H1 (cell line): ENCODE data around the gene CDYL2. TPM values are rescaled to one million over a fixed set of nuclear protein-coding genes. Genes with fewer than 3 reads are reported as not detected.

Experiments used
- CTCF ChIA-PET: fragments of 300-600 bp; sonication (Branson Sonifier 250); formaldehyde crosslinking; loops from one replicate; lab custom pipeline; 2021; ENCODE audit not compliant: partially characterized antibody; lab: Charles Lee
- POLR2A ChIA-PET: fragments of 300-600 bp; sonication (Branson Sonifier 250); formaldehyde crosslinking; loops from one replicate; lab custom pipeline; 2021; ENCODE audit warnings: inconsistent platforms; ENCODE audit not compliant: partially characterized antibody; lab: Charles Lee
- DNase-seq, 2 experiments: peaks; one replicate each; pipeline versions ENCODE4 v3.0.0 to v3.0.0-alpha.2; 2010 to 2022; ENCODE audit warnings: low spot score in 2 of 2, low read depth in 1 of 2, mixed read lengths in 1 of 2
- FAIRE-seq: peaks from 2 replicates; lab custom pipeline; 2011; peaks lifted over from hg19 to GRCh38; lab: Jason Lieb, UNC
- H2AFZ ChIP-seq: 2 replicates; pipeline ENCODE4 v1.8.1; 2012; ENCODE audit warnings: low read length, inconsistent platforms
- H2AK5ac ChIP-seq: 2 replicates; pipeline ENCODE4 v1.6.1; 2013; ENCODE audit warnings: low read depth, low read length
- H2BK120ac ChIP-seq: replicated peaks from 2 replicates; pipeline ENCODE3; 2013; ENCODE audit warnings: low read depth, low read length, inconsistent platforms
- H2BK12ac ChIP-seq: 2 replicates; pipeline ENCODE4 v1.6.1; 2013; ENCODE audit warnings: low read depth, low read length
- H2BK15ac ChIP-seq: 2 replicates; pipeline ENCODE4 v1.6.1; 2013; ENCODE audit warnings: low read length
- H2BK20ac ChIP-seq: 2 replicates; pipeline ENCODE4 v1.6.1; 2013; ENCODE audit warnings: low read length
- H2BK5ac ChIP-seq: 2 replicates; pipeline ENCODE4 v1.6.1; 2013; ENCODE audit warnings: low read depth, low read length
- H3K14ac ChIP-seq: 2 replicates; pipeline ENCODE4 v1.6.1; 2013; ENCODE audit warnings: inconsistent platforms; ENCODE audit not compliant: insufficient read length
- H3K18ac ChIP-seq: 2 replicates; pipeline ENCODE4 v1.6.1; 2013; ENCODE audit warnings: low read length; ENCODE audit errors: extremely low read depth
- H3K23ac ChIP-seq: 2 replicates; pipeline ENCODE4 v1.6.1; 2013; ENCODE audit warnings: inconsistent platforms; ENCODE audit not compliant: insufficient read length
- H3K23me2 ChIP-seq: 2 replicates; pipeline ENCODE4 v1.6.1; 2013; ENCODE audit warnings: low read depth, low read length
- H3K27ac ChIP-seq: 2 replicates; pipeline ENCODE4 v1.6.1; 2011; ENCODE audit warnings: low read depth, low read length, inconsistent platforms
- H3K27me3 ChIP-seq, 4 experiments: replicated peaks in 1 of 4; 1 replicate in 1 of 4; 2 replicates in 3 of 4; pipeline versions ENCODE4 v1.6.1 to v1.8.1; 2011 to 2013; ENCODE audit warnings: low read length in 3 of 4, mild to moderate bottlenecking in 3 of 4, inconsistent platforms in 2 of 4, mixed read lengths in 2 of 4, moderate library complexity in 1 of 4; ENCODE audit not compliant: control insufficient read depth in 3 of 4, insufficient read depth in 3 of 4; ENCODE audit errors: extremely low read depth in 1 of 4
- H3K36me3 ChIP-seq, 4 experiments: 2 replicates each; pipeline versions ENCODE4 v1.6.1 to v1.8.1; 2011 to 2013; ENCODE audit warnings: mild to moderate bottlenecking in 4 of 4, low read length in 3 of 4, moderate library complexity in 2 of 4, control low read depth in 1 of 4, inconsistent platforms in 1 of 4; ENCODE audit not compliant: insufficient read depth in 4 of 4, control insufficient read depth in 2 of 4
- H3K4ac ChIP-seq: replicated peaks from 2 replicates; pipeline ENCODE3; 2013; ENCODE audit warnings: low read length, low read depth, mixed read lengths, inconsistent platforms; ENCODE audit not compliant: insufficient read length
- H3K4me1 ChIP-seq, 4 experiments: replicated peaks in 1 of 4; 1 replicate in 1 of 4; 2 replicates in 3 of 4; pipeline versions ENCODE4 v1.6.1 to v1.8.1; 2011 to 2013; ENCODE audit warnings: low read length in 3 of 4, inconsistent platforms in 2 of 4, mixed read lengths in 1 of 4; ENCODE audit not compliant: insufficient read depth in 4 of 4, control insufficient read depth in 3 of 4
- H3K4me2 ChIP-seq, 2 experiments: 2 replicates each; pipeline versions ENCODE4 v1.6.1 to v1.8.1; 2011 to 2013; ENCODE audit warnings: low read depth in 2 of 2, low read length in 2 of 2, control low read depth in 1 of 2, inconsistent platforms in 1 of 2, mild to moderate bottlenecking in 1 of 2; ENCODE audit not compliant: insufficient read depth in 1 of 2
- H3K4me3 ChIP-seq, 4 experiments: fragments of 200-600, 300-600 bp in 1 of 4; sonication (generic), shearing (Covaris generic), sonication (Bioruptor Twin) in 1 of 4; 2 replicates each; pipeline versions ENCODE4 v1.5.1 to v1.8.1; 2011 to 2016; ENCODE audit warnings: low read length in 4 of 4, low read depth in 3 of 4, control low read depth in 2 of 4, inconsistent platforms in 2 of 4, mild to moderate bottlenecking in 2 of 4, mixed read lengths in 1 of 4, moderate library complexity in 1 of 4; ENCODE audit not compliant: insufficient read depth in 2 of 4; ENCODE audit errors: extremely low read depth in 1 of 4
- H3K56ac ChIP-seq: replicated peaks from 2 replicates; pipeline ENCODE3; 2013; ENCODE audit warnings: low read depth, mild to moderate bottlenecking, mixed read lengths, low read length, inconsistent platforms; ENCODE audit not compliant: insufficient read length
- H3K79me1 ChIP-seq: 2 replicates; pipeline ENCODE4 v1.6.1; 2013; ENCODE audit warnings: low read depth, low read length, control low read depth
- H3K79me2 ChIP-seq, 2 experiments: 2 replicates each; pipeline versions ENCODE4 v1.6.1 to v1.8.1; 2012 to 2013; ENCODE audit warnings: low read length in 2 of 2, mild to moderate bottlenecking in 2 of 2, inconsistent platforms in 1 of 2; ENCODE audit not compliant: insufficient read depth in 2 of 2, control insufficient read depth in 1 of 2
- H3K9ac ChIP-seq, 4 experiments: replicated peaks in 1 of 4; 1 replicate in 1 of 4; 2 replicates in 3 of 4; pipeline versions ENCODE4 v1.6.1 to v1.8.1; 2011 to 2013; ENCODE audit warnings: low read depth in 3 of 4, low read length in 3 of 4, control low read depth in 2 of 4, mild to moderate bottlenecking in 2 of 4, moderate library complexity in 2 of 4, inconsistent platforms in 1 of 4; ENCODE audit errors: extremely low read depth in 1 of 4
- H3K9me3 ChIP-seq, 2 experiments: 2 replicates each; pipeline versions ENCODE4 v1.6.1 to v1.8.1; 2012 to 2013; ENCODE audit warnings: mild to moderate bottlenecking in 2 of 2, moderate library complexity in 2 of 2, control low read depth in 1 of 2, inconsistent platforms in 1 of 2, low read depth in 1 of 2, low read length in 1 of 2, mixed read lengths in 1 of 2; ENCODE audit not compliant: insufficient read depth in 2 of 2
- H4K20me1 ChIP-seq, 2 experiments: replicated peaks in 1 of 2; 2 replicates each; pipeline versions ENCODE3 to v1.8.1; 2011 to 2013; ENCODE audit warnings: inconsistent platforms in 2 of 2, low read length in 2 of 2, mild to moderate bottlenecking in 1 of 2; ENCODE audit not compliant: insufficient read depth in 2 of 2, control insufficient read depth in 1 of 2
- H4K5ac ChIP-seq: 2 replicates; pipeline ENCODE4 v1.6.1; 2013; ENCODE audit warnings: low read length, low read depth, mixed read lengths, inconsistent platforms; ENCODE audit not compliant: insufficient read length
- H4K8ac ChIP-seq: 2 replicates; pipeline ENCODE4 v1.8.0; 2013; ENCODE audit warnings: mild to moderate bottlenecking, moderate library complexity, low read length, inconsistent platforms; ENCODE audit not compliant: insufficient read depth; ENCODE audit errors: extremely low read depth
- H4K91ac ChIP-seq: replicated peaks from 2 replicates; pipeline ENCODE3; 2013; ENCODE audit warnings: low read length, mixed read lengths, inconsistent platforms; ENCODE audit not compliant: insufficient read length
- CTBP2 ChIP-seq: IDR thresholded peaks from 2 replicates; pipeline ENCODE4 v1.7.0; 2011; ENCODE audit warnings: borderline replicate concordance, mild to moderate bottlenecking, moderate library complexity, mixed read lengths, low read length; ENCODE audit not compliant: insufficient read depth, insufficient read length
- EZH2 ChIP-seq: fragments of 200-600 bp; sonication (generic); IDR thresholded peaks from 2 replicates; pipeline ENCODE4 v1.7.1; 2012; ENCODE audit warnings: low read depth, mild to moderate bottlenecking, moderate library complexity, low read length, inconsistent platforms; ENCODE audit not compliant: severe bottlenecking
- GABPA ChIP-seq: IDR thresholded peaks from 2 replicates; pipeline ENCODE4 v1.6.1; 2011; ENCODE audit warnings: mild to moderate bottlenecking, low read length, moderate library complexity, borderline replicate concordance; ENCODE audit not compliant: insufficient read depth
- HDAC6 ChIP-seq: IDR thresholded peaks from one replicate; pipeline ENCODE4 v1.7.1; 2012; ENCODE audit warnings: low read depth, mild to moderate bottlenecking, inconsistent platforms, low read length, moderate library complexity
- MAFK ChIP-seq: IDR thresholded peaks from 2 replicates; pipeline ENCODE4 v1.6.1; 2012; ENCODE audit warnings: low read depth, mild to moderate bottlenecking, improper control_type of control experiment, low read length
- RAD21 ChIP-seq, 2 experiments: IDR thresholded peaks in 1 of 2; conservative IDR thresholded peaks in 1 of 2; 2 replicates each; pipeline ENCODE4 v1.6.1; 2011; ENCODE audit warnings: low read depth in 2 of 2, low read length in 2 of 2, improper control_type of control experiment in 1 of 2, inconsistent platforms in 1 of 2, mild to moderate bottlenecking in 1 of 2, moderate library complexity in 1 of 2
- SIRT6 ChIP-seq: IDR thresholded peaks from one replicate; pipeline ENCODE4 v1.7.1; 2012; ENCODE audit warnings: low read length, inconsistent platforms
- SRF ChIP-seq: IDR thresholded peaks from 2 replicates; pipeline ENCODE4 v1.6.1; 2011; ENCODE audit warnings: mild to moderate bottlenecking, low read depth, low read length, moderate library complexity
- SUZ12 ChIP-seq: fragments of 200-600 bp; sonication (generic); IDR thresholded peaks from 2 replicates; pipeline ENCODE4 v1.6.1; 2012; ENCODE audit warnings: mild to moderate bottlenecking, inconsistent platforms, low read length, moderate library complexity, mixed read lengths
- TAF1 ChIP-seq: IDR thresholded peaks from 2 replicates; pipeline ENCODE4 v1.6.1; 2011; ENCODE audit warnings: mild to moderate bottlenecking, low read depth, low read length
- TCF12 ChIP-seq: IDR thresholded peaks from 2 replicates; pipeline ENCODE4 v1.6.1; 2011; ENCODE audit warnings: low read depth, mild to moderate bottlenecking, low read length
- ZNF274 ChIP-seq: IDR thresholded peaks from 2 replicates; pipeline ENCODE4 v1.7.0; 2012; ENCODE audit warnings: low read length, borderline replicate concordance; ENCODE audit errors: extremely low read depth
- WGBS, 2 experiments: shearing (Covaris generic) in 1 of 2; methylation state at CpG; one replicate each; pipeline versions ENCODE4 v1.1.6 to v1.1.7; 2013 to 2015; ENCODE audit warnings: low lambda C conversion rate in 2 of 2, mixed read lengths in 2 of 2, inconsistent platforms in 1 of 2, low coverage in 1 of 2, missing lambda C conversion rate in 1 of 2; ENCODE audit not compliant: insufficient replicate concordance in 2 of 2, insufficient coverage in 1 of 2, insufficient read length in 1 of 2; ENCODE audit errors: extremely low coverage in 1 of 2, missing lambda C conversion rate in 1 of 2; 5-methylcytosine and 5-hydroxymethylcytosine counted together
- polyA plus RNA-seq, 7 experiments: library from polyadenylated mRNA; depleted of rRNA in 3 of 7; stranded (reverse) in 5 of 7; unstranded in 2 of 7; fragments of >200 nt in 5 of 7; fragments of 200-250 nt in 2 of 7; gene quantifications; 1 replicate in 5 of 7; 2 replicates in 1 of 7; 4 replicates in 1 of 7; pipeline versions ENCODE4 v1.2.1 to v1.2.3, GENCODE V29; 2011 to 2013; ENCODE audit warnings: missing spikeins in 2 of 7, mixed read lengths in 2 of 7
- total RNA-seq: library from RNA; stranded (reverse); fragmentation: NEBNext Ultra II Directional; extraction: Animal tissue kit (Norgen Biotek cat#: 25700); gene quantifications from 2 replicates; pipeline ENCODE4 v1.2.1, GENCODE V29; 2021

Gene CDYL2
- total and polyA plus RNA-seq, 2 of the 8 experiments (the other 6 are each of a cell fraction or from before 2014, with no cell fraction given), result 0.33 to 5.3 TPM

- no peak overlapping the region for H2AK5ac ChIP-seq
- H3K27me3 ChIP-seq, result no peaks in the 10 kb centered on the region
- no peak overlapping the region for H2BK5ac ChIP-seq
- no peak overlapping the region for H2AFZ ChIP-seq
- H3K79me1 ChIP-seq, result no peaks in the 10 kb centered on the region
- no peak overlapping the region for H3K4ac ChIP-seq
- no peak overlapping the region for H3K4me3 ChIP-seq
- no peak for FAIRE-seq
- H3K23ac ChIP-seq, result no peak overlapping the region
- no peak overlapping the region for H3K56ac ChIP-seq
- no peak overlapping the region for H3K18ac ChIP-seq
- no peaks in the 10 kb centered on the region for H3K23me2 ChIP-seq
- no peak for DNase-seq
- CTCF ChIA-PET, result no interaction called here
- no peak overlapping the region for H3K27ac ChIP-seq
- H3K14ac ChIP-seq, result no peak overlapping the region
- peaks cover 19 to 43% of the 10 kb centered on the region in 2 experiments; a peak in 3 of 4 replicates for H3K9me3 ChIP-seq
- H2BK20ac ChIP-seq, result no peak overlapping the region
- WGBS, 2 experiments, result 77% methylated on average over 4 of the region's 4 CpGs; no CpG with 5 or more reads in 1 of the 2 experiments
- H3K79me2 ChIP-seq, result no peaks in the 10 kb centered on the region
- H3K9ac ChIP-seq, result no peak overlapping the region
- H4K91ac ChIP-seq, result no peak overlapping the region
- H3K4me1 ChIP-seq, result no peaks in the 10 kb centered on the region
- H2BK12ac ChIP-seq, result no peak overlapping the region
- H4K8ac ChIP-seq, result no peak overlapping the region
- no peak overlapping the region for H3K4me2 ChIP-seq
- POLR2A ChIA-PET, result no interaction called here
- no peak overlapping the region for H4K5ac ChIP-seq
- H2BK15ac ChIP-seq, result no peak overlapping the region
- H2BK120ac ChIP-seq, result no peak overlapping the region
- no peaks in the 10 kb centered on the region for H4K20me1 ChIP-seq
- H3K36me3 ChIP-seq, result no peaks in the 10 kb centered on the region
- TF ChIP-seq TAF1 (no peak), ZNF274 (no peak), SUZ12 (no peak), TCF12 (no peak), SRF (no peak), GABPA (no peak), MAFK (no peak), RAD21 (IDR thresholded peaks at IDR 0.05 in 1 of 2, conservative IDR thresholded peaks at IDR 0.05 in 1 of 2; ENCODE audit: low read depth in 2 of 2, low read length in 2 of 2) (no peak), HDAC6 (no peak), SIRT6 (no peak), CTBP2 (no peak), EZH2 (no peak)
Measured at GRCh38 chr16:80585764-80586163, 218.6 kb downstream of the CDYL2 start.
